NOMO-1 treated with dmso at 0.1 percent for 144 hours (cell line): ENCODE results near the gene GOSR2.

ENCODE experiments used
- DNase-seq: peaks from one replicate; lab custom pipeline; 2025; ENCODE audit not compliant: unreplicated experiment; lab: John Stamatoyannopoulos, UW

Gene GOSR2

GRCh38 chr17:46958041-46958591, 35.2 kb downstream of the GOSR2 start:
- DNase-seq = no peak

- DNase-seq = no peak
Observed at GRCh38 chr17:46960152-46960551, 37.2 kb downstream of the GOSR2 start.

- DNase-seq = no peak
Observed at GRCh38 chr17:46962374-46962790, 39.4 kb downstream of the GOSR2 start.

GRCh38 chr17:46963571-46963970, 40.6 kb downstream of the GOSR2 start:
- no peak for DNase-seq

GRCh38 chr17:46964315-46965265, 41.6 kb downstream of the GOSR2 start:
- no peak for DNase-seq

GRCh38 chr17:46968224-46968834, 45.4 kb downstream of the GOSR2 start:
- DNase-seq = no peak

GRCh38 chr17:46968896-46969295, 45.9 kb downstream of the GOSR2 start:
- DNase-seq = no peak

GRCh38 chr17:46971647-46972300, 48.8 kb downstream of the GOSR2 start:
- no peak for DNase-seq

GRCh38 chr17:46972346-46972745, 49.4 kb downstream of the GOSR2 start:
- no peak for DNase-seq

GRCh38 chr17:46974086-46974485, 51.1 kb downstream of the GOSR2 start:
- no peak for DNase-seq

GRCh38 chr17:46975287-46975686, 52.3 kb downstream of the GOSR2 start:
- no peak for DNase-seq

GRCh38 chr17:46976626-46977270, 53.8 kb downstream of the GOSR2 start:
- no peak for DNase-seq

GRCh38 chr17:46977348-46977747, 54.4 kb downstream of the GOSR2 start:
- no peak for DNase-seq

GRCh38 chr17:46977750-46978488, 55.0 kb downstream of the GOSR2 start:
- DNase-seq = no peak

- DNase-seq = no peak
Observed at GRCh38 chr17:46978489-46979146, 55.7 kb downstream of the GOSR2 start.

- DNase-seq = no peak
Observed at GRCh38 chr17:46979147-46979863, 56.3 kb downstream of the GOSR2 start, which contains the start of gene RPRML. TSS of gene RPRML (minus strand) at chr17:46979253. CDS start at chr17:46979007, 246 bp downstream.

GRCh38 chr17:46982577-46982976, 59.6 kb downstream of the GOSR2 start:
- DNase-seq = no peak

- no peak for DNase-seq
Observed at GRCh38 chr17:46983782-46984181, 60.8 kb downstream of the GOSR2 start.

GRCh38 chr17:46984341-46984740, 61.4 kb downstream of the GOSR2 start:
- no peak for DNase-seq
